ENCODE measurements around the gene GAS7.

GRCh38 chr17:9925457-9925856 is 272.9 kb downstream of the GAS7 start:
- TF ChIP-seq, protein P1, sequence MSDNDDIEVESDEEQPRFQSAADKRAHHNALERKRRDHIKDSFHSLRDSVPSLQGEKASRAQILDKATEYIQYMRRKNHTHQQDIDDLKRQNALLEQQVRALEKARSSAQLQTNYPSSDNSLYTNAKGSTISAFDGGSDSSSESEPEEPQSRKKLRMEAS (IDR thresholded peaks at IDR 0.05; ENCODE audit: low read depth, low read length), result no peak
- TF ChIP-seq SIN3A (IDR thresholded peaks at IDR 0.05; ENCODE audit: low read depth, low read length) (no peak), CHD2 (IDR thresholded peaks at IDR 0.05; ENCODE audit: borderline replicate concordance, low read depth, low read length) (no peak), POLR2A (IDR thresholded peaks at IDR 0.05; ENCODE audit: low read depth, low read length) (no peak), POLR2AphosphoS2 (IDR thresholded peaks at IDR 0.05; ENCODE audit: low read depth, low read length) (no peak), HDGF (IDR thresholded peaks at IDR 0.05) (no peak), ESRRA (IDR thresholded peaks at IDR 0.05; ENCODE audit: low read length) (no peak)
- TF ChIP-seq, protein P2, sequence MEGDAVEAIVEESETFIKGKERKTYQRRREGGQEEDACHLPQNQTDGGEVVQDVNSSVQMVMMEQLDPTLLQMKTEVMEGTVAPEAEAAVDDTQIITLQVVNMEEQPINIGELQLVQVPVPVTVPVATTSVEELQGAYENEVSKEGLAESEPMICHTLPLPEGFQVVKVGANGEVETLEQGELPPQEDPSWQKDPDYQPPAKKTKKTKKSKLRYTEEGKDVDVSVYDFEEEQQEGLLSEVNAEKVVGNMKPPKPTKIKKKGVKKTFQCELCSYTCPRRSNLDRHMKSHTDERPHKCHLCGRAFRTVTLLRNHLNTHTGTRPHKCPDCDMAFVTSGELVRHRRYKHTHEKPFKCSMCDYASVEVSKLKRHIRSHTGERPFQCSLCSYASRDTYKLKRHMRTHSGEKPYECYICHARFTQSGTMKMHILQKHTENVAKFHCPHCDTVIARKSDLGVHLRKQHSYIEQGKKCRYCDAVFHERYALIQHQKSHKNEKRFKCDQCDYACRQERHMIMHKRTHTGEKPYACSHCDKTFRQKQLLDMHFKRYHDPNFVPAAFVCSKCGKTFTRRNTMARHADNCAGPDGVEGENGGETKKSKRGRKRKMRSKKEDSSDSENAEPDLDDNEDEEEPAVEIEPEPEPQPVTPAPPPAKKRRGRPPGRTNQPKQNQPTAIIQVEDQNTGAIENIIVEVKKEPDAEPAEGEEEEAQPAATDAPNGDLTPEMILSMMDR (IDR thresholded peaks at IDR 0.05 in 2 of 3, conservative IDR thresholded peaks at IDR 0.05 in 1 of 3; ENCODE audit: control insufficient read depth in 2 of 3, extremely low read depth in 1 of 3, insufficient read depth in 1 of 3, low read depth in 3 of 3, low read length in 3 of 3), result no peak
